ENCODE results near the gene NUDT21. TPM values are rescaled to one million over a fixed set of nuclear protein-coding genes. Genes with fewer than 3 reads are reported as not detected.

Gene NUDT21
- total and polyA plus RNA-seq, 4 experiments from 2014 or later: 78.3 to 110 (median 104) TPM

DNA sequence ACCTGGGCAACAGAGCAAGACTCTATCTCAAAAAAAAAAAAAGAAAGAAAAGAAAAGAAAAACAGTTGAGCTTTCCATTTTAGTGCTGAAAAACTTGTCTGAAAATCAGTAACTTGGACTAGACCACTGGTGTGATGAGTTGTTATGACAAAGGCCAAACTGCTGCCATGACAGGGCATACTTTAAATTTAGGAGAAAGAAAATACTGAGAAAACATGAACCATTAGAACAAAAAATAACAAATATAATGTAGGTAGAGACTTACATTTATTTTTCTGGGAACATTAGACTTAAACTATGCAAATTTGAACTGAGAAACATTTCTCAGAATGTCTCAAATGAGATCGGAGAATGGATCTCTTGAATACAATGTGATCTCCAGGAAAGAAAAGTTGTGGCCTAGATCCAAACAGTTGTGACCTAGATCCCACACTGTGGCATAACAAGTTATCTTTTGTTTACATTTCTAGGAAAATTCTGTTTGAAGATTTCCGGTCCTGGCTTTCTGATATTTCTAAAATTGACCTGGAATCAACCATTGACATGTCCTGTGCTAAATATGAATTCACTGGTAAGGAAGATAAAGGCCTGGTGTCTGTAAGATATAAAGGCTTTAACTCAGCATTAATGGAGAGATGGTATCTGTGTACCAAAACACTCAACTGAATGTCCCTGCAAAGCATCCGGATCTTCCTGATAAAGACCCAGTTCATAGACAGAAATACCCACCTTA lies 11.1 kb upstream of the NUDT21 start:
- H3K27ac Mint-ChIP-seq: peak overlapping the region in 2 of 7 donors; percentile 5 to 19
- ChIA-PET CTCF (ENCODE audit: partially characterized antibody) (no interaction called here), POLR2A (ENCODE audit: partially characterized antibody) (interaction anchor here (0.8 to 2.7 kb wide), 2 partner anchors 11 to 993 kb away, joined by 4 to 15 read pairs; partner anchors contain the start of genes NUDT21 and OGFOD1)
- H3K27me3 Mint-ChIP-seq: no peaks in the 10 kb centered on the region
- no peaks in the 10 kb centered on the region for H3K4me1 ChIP-seq (ENCODE audit: insufficient read depth, low read length)
- intact Hi-C loops (cut with micrococcal nuclease): no loop called here
- no peak overlapping the region for H3K4me3 Mint-ChIP-seq
- no peak overlapping the region for H3K27ac ChIP-seq (ENCODE audit: low read depth, low read length)
- H3K9me3 Mint-ChIP-seq: no peaks in the 10 kb centered on the region
- H3K9me3 ChIP-seq (ENCODE audit: control insufficient read depth in 1 of 2, low read length in 2 of 2): no peaks in the 10 kb centered on the region
- H3K4me1 Mint-ChIP-seq: peaks cover 0 to 11% (median 6%) of the 10 kb centered on the region in 4 donors
- H3K36me3 Mint-ChIP-seq: peaks cover 55 to 78% of the 10 kb centered on the region in 2 donors
- no peaks in the 10 kb centered on the region for H3K27me3 ChIP-seq (ENCODE audit: insufficient read depth, low read length)
- peaks cover 50% of the 10 kb centered on the region for H3K36me3 ChIP-seq (ENCODE audit: insufficient read depth, low read length)
- no peak overlapping the region for H3K4me3 ChIP-seq (ENCODE audit: low read length in 2 of 2)
- no peak for DNase-seq

- Histone ChIP-seq H3K36me3 (ENCODE audit: insufficient read depth, low read length) (peaks cover 46% of the 10 kb centered on the region), H3K4me1 (ENCODE audit: insufficient read depth, low read length) (no peaks in the 10 kb centered on the region), H3K9me3 (ENCODE audit: control insufficient read depth in 1 of 2, low read length in 2 of 2) (no peaks in the 10 kb centered on the region), H3K27ac (ENCODE audit: low read depth, low read length) (no peak overlapping the region), H3K4me3 (ENCODE audit: low read length in 2 of 2) (no peak overlapping the region), H3K27me3 (ENCODE audit: insufficient read depth, low read length) (no peaks in the 10 kb centered on the region)
- peak overlapping the region in 1 of 7 donors; percentile 48 for H3K27ac Mint-ChIP-seq
- H3K4me1 Mint-ChIP-seq: peaks cover 5 to 23% (median 9%) of the 10 kb centered on the region in 4 donors
- POLR2A ChIA-PET (ENCODE audit: partially characterized antibody): interaction anchor here (2.7 kb wide), 1 partner anchor 9 kb away, joined by 15 read pairs; the partner anchor contains the start of genes NUDT21 and OGFOD1
- no peaks in the 10 kb centered on the region for H3K9me3 Mint-ChIP-seq
- CTCF ChIA-PET (ENCODE audit: partially characterized antibody): no interaction called here
- DNase-seq: no peak
- H3K27me3 Mint-ChIP-seq: no peaks in the 10 kb centered on the region
- intact Hi-C loops (cut with micrococcal nuclease): no loop called here
- peaks cover 61 to 79% of the 10 kb centered on the region in 2 donors for H3K36me3 Mint-ChIP-seq
- no peak overlapping the region for H3K4me3 Mint-ChIP-seq
These were observed 9.0 kb upstream of the NUDT21 start for GRCh38 chr16:56460101-56460500.

GRCh38 chr16:56457927-56458470 lies 6.9 kb upstream of the NUDT21 start:
- no peaks in the 10 kb centered on the region for H3K27me3 ChIP-seq (ENCODE audit: insufficient read depth, low read length)
- Mint-ChIP-seq H3K4me1 (peaks cover 12 to 25% (median 16%) of the 10 kb centered on the region in 4 donors), H3K27me3 (no peaks in the 10 kb centered on the region), H3K9me3 (no peaks in the 10 kb centered on the region), H3K27ac (peak overlapping the region in 1 of 7 donors; percentile 69), H3K4me3 (no peak overlapping the region), H3K36me3 (peaks cover 57 to 75% of the 10 kb centered on the region in 2 donors)
- H3K9me3 ChIP-seq (ENCODE audit: control insufficient read depth in 1 of 2, low read length in 2 of 2): no peaks in the 10 kb centered on the region
- POLR2A ChIA-PET (ENCODE audit: partially characterized antibody): no interaction called here
- H3K36me3 ChIP-seq (ENCODE audit: insufficient read depth, low read length): peaks cover 46% of the 10 kb centered on the region
- CTCF ChIA-PET (ENCODE audit: partially characterized antibody): no interaction called here
- H3K4me1 ChIP-seq (ENCODE audit: insufficient read depth, low read length): peaks cover 8% of the 10 kb centered on the region
- intact Hi-C loops (cut with micrococcal nuclease): no loop called here
- no peak overlapping the region for H3K27ac ChIP-seq (ENCODE audit: low read depth, low read length)
- no peak for DNase-seq
- no peak overlapping the region for H3K4me3 ChIP-seq (ENCODE audit: low read length in 2 of 2)

GRCh38 chr16:56451753-56452689 lies 889 bp upstream of the NUDT21 start:
- Histone ChIP-seq H3K4me3 (ENCODE audit: low read length in 2 of 2) (peak overlapping the region; percentile 54 to 95), H3K27me3 (ENCODE audit: insufficient read depth, low read length) (no peaks in the 10 kb centered on the region), H3K36me3 (ENCODE audit: insufficient read depth, low read length) (peaks cover 25% of the 10 kb centered on the region), H3K4me1 (ENCODE audit: insufficient read depth, low read length) (peaks cover 56% of the 10 kb centered on the region), H3K9me3 (ENCODE audit: control insufficient read depth in 1 of 2, low read length in 2 of 2) (no peaks in the 10 kb centered on the region), H3K27ac (ENCODE audit: low read depth, low read length) (peak overlapping the region; percentile 73)
- Mint-ChIP-seq H3K4me1 (peaks cover 42 to 68% (median 55%) of the 10 kb centered on the region in 4 donors), H3K27ac (peak overlapping the region; percentile 89 to 100 (median 98)), H3K9me3 (no peaks in the 10 kb centered on the region), H3K27me3 (no peaks in the 10 kb centered on the region), H3K36me3 (peaks cover 26 to 50% of the 10 kb centered on the region in 2 donors), H3K4me3 (peak overlapping the region; percentile 96 to 100 (median 99))
- peak in 2 of 5 donors; percentile 4 to 9 for DNase-seq
- intact Hi-C loops (cut with micrococcal nuclease): loop anchor here (1.0 to 5.0 kb wide), 4 partner anchors 27 to 1283 kb away; partner anchors contain the start of genes AMFR, BBS2, KATNB1 and MT1X
- CTCF ChIA-PET (ENCODE audit: partially characterized antibody): interaction anchor here (0.6 to 1.2 kb wide), 8 partner anchors 14 to 684 kb away, joined by 3 to 6 read pairs (median 3); no protein-coding TSS in a partner anchor
- POLR2A ChIA-PET (ENCODE audit: partially characterized antibody): interaction anchor here (0.8 to 1.7 kb wide), 17 partner anchors 9 to 277 kb away, joined by 3 to 15 read pairs (median 4); partner anchors contain the start of genes AMFR, BBS2 and MT1X

- no peaks in the 10 kb centered on the region for H3K9me3 Mint-ChIP-seq
- Histone ChIP-seq H3K27ac (ENCODE audit: low read depth, low read length) (peak overlapping the region; percentile 73), H3K4me1 (ENCODE audit: insufficient read depth, low read length) (peaks cover 57% of the 10 kb centered on the region), H3K27me3 (ENCODE audit: insufficient read depth, low read length) (no peaks in the 10 kb centered on the region), H3K4me3 (ENCODE audit: low read length in 2 of 2) (peak overlapping the region; percentile 54 to 95), H3K9me3 (ENCODE audit: control insufficient read depth in 1 of 2, low read length in 2 of 2) (no peaks in the 10 kb centered on the region), H3K36me3 (ENCODE audit: insufficient read depth, low read length) (peaks cover 12% of the 10 kb centered on the region)
- POLR2A ChIA-PET (ENCODE audit: partially characterized antibody): interaction anchor here (1.0 to 1.7 kb wide), 15 partner anchors 8 to 278 kb away, joined by 3 to 15 read pairs (median 4); partner anchors contain the start of genes AMFR, BBS2 and MT1X
- peak overlapping the region; percentile 89 to 100 (median 98) for H3K27ac Mint-ChIP-seq
- H3K36me3 Mint-ChIP-seq: peaks cover 16 to 46% of the 10 kb centered on the region in 2 donors
- intact Hi-C loops (cut with micrococcal nuclease): loop anchor here (2.0 to 5.0 kb wide), 2 partner anchors 232 to 1284 kb away; partner anchors contain the start of genes KATNB1 and MT1X
- peaks cover 30 to 66% (median 55%) of the 10 kb centered on the region in 4 donors for H3K4me1 Mint-ChIP-seq
- no peaks in the 10 kb centered on the region for H3K27me3 Mint-ChIP-seq
- peak overlapping the region; percentile 96 to 100 (median 99) for H3K4me3 Mint-ChIP-seq
- DNase-seq: peak in 1 of 5 donors; percentile 5
- CTCF ChIA-PET (ENCODE audit: partially characterized antibody): interaction anchor here (1.0 to 1.2 kb wide), 6 partner anchors 15 to 252 kb away, joined by 3 to 6 read pairs (median 3); no protein-coding TSS in a partner anchor
These were observed 702 bp downstream of the NUDT21 start for GRCh38 chr16:56450275-56450985.

- no peaks in the 10 kb centered on the region for H3K27me3 ChIP-seq (ENCODE audit: insufficient read depth, low read length)
- Mint-ChIP-seq H3K36me3 (peaks cover 5 to 44% of the 10 kb centered on the region in 2 donors), H3K4me1 (peaks cover 29 to 59% (median 48%) of the 10 kb centered on the region in 4 donors), H3K9me3 (no peaks in the 10 kb centered on the region), H3K27ac (peak overlapping the region in 6 of 7 donors; percentile 30 to 79 (median 54)), H3K27me3 (no peaks in the 10 kb centered on the region), H3K4me3 (peak overlapping the region in 4 of 8 donors; percentile 24 to 64 (median 39))
- peaks cover 49% of the 10 kb centered on the region for H3K4me1 ChIP-seq (ENCODE audit: insufficient read depth, low read length)
- ChIA-PET POLR2A (ENCODE audit: partially characterized antibody) (no interaction called here), CTCF (ENCODE audit: partially characterized antibody) (no interaction called here)
- H3K36me3 ChIP-seq (ENCODE audit: insufficient read depth, low read length): peaks cover 3% of the 10 kb centered on the region
- intact Hi-C loops (cut with micrococcal nuclease): no loop called here
- no peak overlapping the region for H3K4me3 ChIP-seq (ENCODE audit: low read length in 2 of 2)
- no peak for DNase-seq
- no peaks in the 10 kb centered on the region for H3K9me3 ChIP-seq (ENCODE audit: control insufficient read depth in 1 of 2, low read length in 2 of 2)
- no peak overlapping the region for H3K27ac ChIP-seq (ENCODE audit: low read depth, low read length)
These were observed 3.1 kb downstream of the NUDT21 start for GRCh38 chr16:56448005-56448404.
